ENCODE results near the gene SLC25A33. TPM values are rescaled to one million over a fixed set of nuclear protein-coding genes. Genes with fewer than 3 reads are reported as not detected.

Gene SLC25A33
- total RNA-seq, 1 donor from 2014 or later = 4.6 TPM

DNA sequence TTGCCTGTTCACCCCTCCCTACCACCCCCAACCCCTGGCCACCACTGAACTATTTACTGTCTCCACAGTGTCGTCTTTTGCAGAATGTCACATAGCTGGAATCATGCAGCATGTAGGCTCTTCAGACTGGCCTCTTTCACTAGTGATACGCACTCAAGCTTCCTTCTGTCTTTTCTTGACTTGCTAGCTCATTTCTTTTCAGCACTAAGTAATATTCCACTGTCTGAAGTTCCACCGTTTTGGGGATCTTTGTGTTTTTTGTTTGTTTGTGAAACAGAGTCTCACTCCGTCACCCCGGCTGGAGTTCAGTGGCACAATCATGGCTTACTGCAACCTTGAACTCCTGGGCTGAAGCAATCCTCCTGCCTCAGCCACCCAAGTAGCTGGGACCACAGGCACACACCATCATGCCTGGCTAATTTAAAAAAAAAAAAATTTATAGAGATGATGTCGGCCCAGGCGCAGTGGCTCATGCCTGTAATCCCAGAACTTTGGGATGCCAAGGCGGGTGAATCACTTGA lies 43.4 kb upstream of the SLC25A33 start:
- Mint-ChIP-seq H3K27me3 (ENCODE audit: unreplicated experiment) (peaks cover 13% of the 10 kb centered on the region), H3K4me3 (ENCODE audit: unreplicated experiment) (no peak overlapping the region), H3K4me1 (ENCODE audit: low read depth, unreplicated experiment) (no peaks in the 10 kb centered on the region), H3K36me3 (ENCODE audit: unreplicated experiment) (no peaks in the 10 kb centered on the region), H3K9me3 (ENCODE audit: unreplicated experiment) (peaks cover 6% of the 10 kb centered on the region), H3K27ac (ENCODE audit: unreplicated experiment) (no peak overlapping the region)
- TF ChIP-seq, protein P1, sequence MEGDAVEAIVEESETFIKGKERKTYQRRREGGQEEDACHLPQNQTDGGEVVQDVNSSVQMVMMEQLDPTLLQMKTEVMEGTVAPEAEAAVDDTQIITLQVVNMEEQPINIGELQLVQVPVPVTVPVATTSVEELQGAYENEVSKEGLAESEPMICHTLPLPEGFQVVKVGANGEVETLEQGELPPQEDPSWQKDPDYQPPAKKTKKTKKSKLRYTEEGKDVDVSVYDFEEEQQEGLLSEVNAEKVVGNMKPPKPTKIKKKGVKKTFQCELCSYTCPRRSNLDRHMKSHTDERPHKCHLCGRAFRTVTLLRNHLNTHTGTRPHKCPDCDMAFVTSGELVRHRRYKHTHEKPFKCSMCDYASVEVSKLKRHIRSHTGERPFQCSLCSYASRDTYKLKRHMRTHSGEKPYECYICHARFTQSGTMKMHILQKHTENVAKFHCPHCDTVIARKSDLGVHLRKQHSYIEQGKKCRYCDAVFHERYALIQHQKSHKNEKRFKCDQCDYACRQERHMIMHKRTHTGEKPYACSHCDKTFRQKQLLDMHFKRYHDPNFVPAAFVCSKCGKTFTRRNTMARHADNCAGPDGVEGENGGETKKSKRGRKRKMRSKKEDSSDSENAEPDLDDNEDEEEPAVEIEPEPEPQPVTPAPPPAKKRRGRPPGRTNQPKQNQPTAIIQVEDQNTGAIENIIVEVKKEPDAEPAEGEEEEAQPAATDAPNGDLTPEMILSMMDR (IDR thresholded peaks at IDR 0.05; ENCODE audit: partially characterized antibody, unreplicated experiment) = no peak
- no peak for DNase-seq

DNA sequence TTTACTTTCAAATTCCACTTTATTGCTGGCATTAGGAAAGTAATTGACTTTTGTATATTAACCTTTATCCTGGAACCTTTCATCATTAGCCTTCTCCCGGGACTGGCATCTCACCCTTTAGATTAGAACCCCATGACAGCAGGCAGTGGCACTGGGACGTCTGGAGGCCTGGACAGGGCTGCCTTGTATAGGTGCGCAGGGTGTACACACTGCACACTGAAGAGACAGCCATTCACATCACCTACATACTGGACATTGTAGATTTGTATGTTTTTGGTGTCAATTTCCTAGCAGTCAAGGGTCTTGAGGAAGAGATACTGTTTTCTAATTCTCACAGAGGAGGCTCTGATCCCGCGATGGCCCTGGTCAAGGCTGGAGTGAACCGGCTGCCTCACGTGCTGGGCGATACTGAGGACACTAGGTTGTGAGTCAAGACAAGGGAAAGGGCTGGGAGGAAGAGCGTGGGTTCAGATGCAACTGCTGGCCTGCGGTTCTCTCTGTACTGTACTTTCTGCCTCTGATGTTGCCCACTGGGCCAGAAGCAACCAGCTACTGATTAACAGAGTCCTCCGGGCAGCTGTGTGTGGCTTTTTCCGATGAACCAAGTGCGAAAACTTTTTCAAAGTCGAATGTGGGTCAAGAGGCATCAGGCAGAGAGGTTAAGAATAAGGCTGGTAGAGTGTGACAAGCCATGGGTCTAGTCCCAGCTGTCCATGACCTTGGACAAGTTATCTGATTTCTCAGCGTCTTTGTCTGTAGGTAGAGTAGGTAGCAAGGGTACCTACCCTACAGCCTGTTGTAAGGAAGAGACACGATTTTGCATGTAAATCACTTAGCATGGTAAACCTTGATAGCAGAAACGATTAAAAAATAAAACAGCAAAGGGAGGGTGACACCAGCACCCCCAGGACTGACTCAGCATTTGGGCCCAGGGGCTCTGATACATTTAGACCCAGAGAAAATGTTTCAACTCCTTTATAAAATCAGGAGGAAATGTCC lies 38.2 kb upstream of the SLC25A33 start:
- no peaks in the 10 kb centered on the region for H3K36me3 Mint-ChIP-seq (ENCODE audit: unreplicated experiment)
- H3K4me1 Mint-ChIP-seq (ENCODE audit: low read depth, unreplicated experiment) = no peaks in the 10 kb centered on the region

DNA sequence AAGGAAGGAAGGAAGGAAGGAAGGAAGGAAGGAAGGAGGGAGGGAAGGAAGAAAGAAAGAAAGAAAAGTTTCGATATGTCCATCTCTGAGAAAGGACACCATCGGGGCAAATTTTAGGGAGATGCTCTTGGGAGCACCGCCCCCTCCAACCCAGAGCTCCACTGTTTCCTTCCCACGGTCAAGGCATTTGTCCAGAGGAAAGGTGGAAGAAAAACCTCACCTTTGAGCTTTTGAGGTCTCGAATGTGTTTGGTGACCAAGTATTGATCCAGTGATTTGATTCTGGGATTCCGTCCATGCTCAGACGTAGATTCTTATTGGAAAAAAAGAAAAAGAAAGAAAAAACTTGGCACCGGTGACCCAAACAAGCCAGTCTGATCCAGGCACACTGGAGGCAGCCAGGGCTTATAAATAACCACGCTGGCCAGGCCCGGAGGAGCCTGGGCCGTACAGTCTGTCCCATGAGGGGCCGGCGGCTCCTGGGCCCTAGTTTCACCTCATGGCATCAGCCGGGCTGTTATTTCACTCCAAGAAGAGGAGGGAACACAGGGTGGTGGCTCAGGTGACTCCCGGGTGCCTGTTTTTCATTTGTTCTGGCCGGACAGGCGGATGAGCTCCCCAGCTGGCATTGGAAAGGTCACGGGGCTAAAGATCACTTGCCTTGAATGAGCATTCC lies 36.1 kb upstream of the SLC25A33 start:
- no peak for DNase-seq
- TF ChIP-seq, protein P1 (IDR thresholded peaks at IDR 0.05; ENCODE audit: partially characterized antibody, unreplicated experiment) = no peak
- Mint-ChIP-seq H3K27ac (ENCODE audit: unreplicated experiment) (no peak overlapping the region), H3K36me3 (ENCODE audit: unreplicated experiment) (no peaks in the 10 kb centered on the region), H3K4me3 (ENCODE audit: unreplicated experiment) (no peak overlapping the region), H3K9me3 (ENCODE audit: unreplicated experiment) (peaks cover 2% of the 10 kb centered on the region), H3K4me1 (ENCODE audit: low read depth, unreplicated experiment) (no peaks in the 10 kb centered on the region), H3K27me3 (ENCODE audit: unreplicated experiment) (peaks cover 4% of the 10 kb centered on the region)

More for the DNA sequence above, 38.2 kb upstream of the SLC25A33 start:
- peaks cover 5% of the 10 kb centered on the region for H3K27me3 Mint-ChIP-seq (ENCODE audit: unreplicated experiment)
- DNase-seq = no peak
- TF ChIP-seq, protein P1 (IDR thresholded peaks at IDR 0.05; ENCODE audit: partially characterized antibody, unreplicated experiment) = no peak
- H3K27ac Mint-ChIP-seq (ENCODE audit: unreplicated experiment) = no peak overlapping the region
- no peaks in the 10 kb centered on the region for H3K9me3 Mint-ChIP-seq (ENCODE audit: unreplicated experiment)
- H3K4me3 Mint-ChIP-seq (ENCODE audit: unreplicated experiment) = no peak overlapping the region

DNA sequence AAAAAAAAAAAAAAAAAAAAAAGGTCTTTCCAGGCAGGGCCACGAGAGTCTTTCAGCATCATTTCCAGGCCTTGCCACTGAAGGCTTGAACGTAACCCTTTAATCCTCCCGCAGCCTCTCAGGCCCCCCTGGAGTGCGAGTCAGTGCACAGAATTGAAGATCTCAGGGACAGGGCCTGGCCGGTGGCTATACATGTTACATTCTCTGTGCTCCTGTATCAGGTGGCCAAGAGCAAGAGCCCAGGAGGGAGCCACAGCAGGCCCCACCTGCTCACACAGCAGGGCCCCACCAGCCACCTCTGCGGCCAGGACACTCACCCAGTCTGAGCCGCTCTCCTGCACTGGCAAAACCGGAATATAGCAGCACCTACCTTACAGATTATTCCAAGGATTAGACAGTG lies 34.1 kb upstream of the SLC25A33 start:
- Mint-ChIP-seq H3K9me3 (ENCODE audit: unreplicated experiment) (peaks cover 3% of the 10 kb centered on the region), H3K27me3 (ENCODE audit: unreplicated experiment) (peaks cover 5% of the 10 kb centered on the region), H3K4me3 (ENCODE audit: unreplicated experiment) (no peak overlapping the region), H3K4me1 (ENCODE audit: low read depth, unreplicated experiment) (no peaks in the 10 kb centered on the region), H3K36me3 (ENCODE audit: unreplicated experiment) (no peaks in the 10 kb centered on the region), H3K27ac (ENCODE audit: unreplicated experiment) (no peak overlapping the region)
- TF ChIP-seq, protein P1 (IDR thresholded peaks at IDR 0.05; ENCODE audit: partially characterized antibody, unreplicated experiment) = no peak
- DNase-seq = no peak
